Renal cortex interstitium (tissue), 15 donors: Measurements from ENCODE around the gene DAPL1. TPM values are rescaled to one million over a fixed set of nuclear protein-coding genes. Genes with fewer than 3 reads are reported as not detected.

Source experiments
- DNase-seq, 11 donors: peaks; one replicate each; pipeline ENCODE4 v3.0.0-alpha.2; 2013; ENCODE audit warnings: low read depth in 9 of 11, low spot score in 4 of 11; ENCODE audit errors: extremely low read depth in 1 of 11
- long read RNA-seq, 16 experiments: transcript quantifications; one replicate each; lab custom pipeline, GENCODE V29; 2026
- polyA plus RNA-seq, 3 donors: library from polyadenylated mRNA; unstranded; fragments of 120-200 nt; gene quantifications; one replicate each; pipeline ENCODE4 v1.2.1, GENCODE V29; 2013; ENCODE audit not compliant: insufficient read length in 3 of 3

Gene DAPL1
- 10 to 100 TPM; 32.9 to 46.8 (median 44.4) TPM for polyA plus RNA-seq
- long read RNA-seq, donor 1, transcript DAPL1-201 (4 exons, 552 nt), result major isoform, 7 of 7 reads
- long read RNA-seq, donor 1, partial matches to known transcripts, result 0 of 7 reads
- long read RNA-seq, donor 1, other reads (novel, unspliced or antisense), result 0 of 7 reads
- long read RNA-seq, donor 2, transcript DAPL1-201 (4 exons, 552 nt), result major isoform, 5 of 5 reads
- long read RNA-seq, donor 2, partial matches to known transcripts, result 0 of 5 reads
- long read RNA-seq, donor 2, other reads (novel, unspliced or antisense), result 0 of 5 reads
- long read RNA-seq, donor 3, transcript DAPL1-201 (4 exons, 552 nt), result major isoform, 23 of 23 reads
- long read RNA-seq, donor 3, partial matches to known transcripts, result 0 of 23 reads
- long read RNA-seq, donor 3, other reads (novel, unspliced or antisense), result 0 of 23 reads
- long read RNA-seq, donor 4, transcript DAPL1-201 (4 exons, 552 nt), result major isoform, 8 of 8 reads
- long read RNA-seq, donor 4, partial matches to known transcripts, result 0 of 8 reads
- long read RNA-seq, donor 4, other reads (novel, unspliced or antisense), result 0 of 8 reads
- long read RNA-seq, donor 5, result 0 reads
- long read RNA-seq, donor 6, transcript DAPL1-201 (4 exons, 552 nt), result major isoform, 14 of 19 reads
- long read RNA-seq, donor 6, partial matches to known transcripts, result 5 of 19 reads
- long read RNA-seq, donor 6, other reads (novel, unspliced or antisense), result 0 of 19 reads
- long read RNA-seq, donor 7, transcript DAPL1-201 (4 exons, 552 nt), result major isoform, 13 of 13 reads
- long read RNA-seq, donor 7, partial matches to known transcripts, result 0 of 13 reads
- long read RNA-seq, donor 7, other reads (novel, unspliced or antisense), result 0 of 13 reads
- long read RNA-seq, donor 8, transcript DAPL1-201 (4 exons, 552 nt), result major isoform, 26 of 27 reads
- long read RNA-seq, donor 8, partial matches to known transcripts, result 0 of 27 reads
- long read RNA-seq, donor 8, other reads (novel, unspliced or antisense), result 0 of 27 reads
- long read RNA-seq, donor 9, partial matches to known transcripts, result 0 of 4 reads
- long read RNA-seq, donor 9, other reads (novel, unspliced or antisense), result 0 of 4 reads
- long read RNA-seq, donor 10, transcript DAPL1-201 (4 exons, 552 nt), result major isoform, 8 of 8 reads
- long read RNA-seq, donor 10, partial matches to known transcripts, result 0 of 8 reads
- long read RNA-seq, donor 10, other reads (novel, unspliced or antisense), result 0 of 8 reads
- long read RNA-seq, donor 11, transcript DAPL1-201 (4 exons, 552 nt), result major isoform, 9 of 9 reads
- long read RNA-seq, donor 11, partial matches to known transcripts, result 0 of 9 reads
- long read RNA-seq, donor 11, other reads (novel, unspliced or antisense), result 0 of 9 reads
- long read RNA-seq, donor 12, transcript DAPL1-201 (4 exons, 552 nt), result major isoform, 6 of 6 reads
- long read RNA-seq, donor 12, partial matches to known transcripts, result 0 of 6 reads
- long read RNA-seq, donor 12, other reads (novel, unspliced or antisense), result 0 of 6 reads
- long read RNA-seq, donor 13, transcript DAPL1-201 (4 exons, 552 nt), result major isoform, 24 of 31 reads
- long read RNA-seq, donor 13, partial matches to known transcripts, result 7 of 31 reads
- long read RNA-seq, donor 13, other reads (novel, unspliced or antisense), result 0 of 31 reads
- long read RNA-seq, donor 14, transcript DAPL1-201 (4 exons, 552 nt), result major isoform, 9 of 11 reads
- long read RNA-seq, donor 14, partial matches to known transcripts, result 0 of 11 reads
- long read RNA-seq, donor 14, other reads (novel, unspliced or antisense), result 0 of 11 reads
- long read RNA-seq, donor 15, partial matches to known transcripts, result 0 of 3 reads
- long read RNA-seq, donor 15, other reads (novel, unspliced or antisense), result 0 of 3 reads
- long read RNA-seq, donor 16, transcript DAPL1-201 (4 exons, 552 nt), result major isoform, 15 of 15 reads
- long read RNA-seq, donor 16, partial matches to known transcripts, result 0 of 15 reads
- long read RNA-seq, donor 16, other reads (novel, unspliced or antisense), result 0 of 15 reads

- DNase-seq, result peak in 1 of 11 donors; percentile 51
These were observed at the start of gene DAPL1 for GRCh38 chr2:158795195-158795924. TSS of gene DAPL1 (plus strand) at chr2:158795317. CDS start at chr2:158795373, 56 bp downstream.

GRCh38 chr2:158745866-158746382 lies 49.2 kb upstream of the DAPL1 start:
- no peak for DNase-seq

- DNase-seq, result no peak
These were observed 48.6 kb upstream of the DAPL1 start for GRCh38 chr2:158746488-158746887.

- DNase-seq, result no peak
These were observed 47.8 kb upstream of the DAPL1 start for GRCh38 chr2:158747281-158747680.

GRCh38 chr2:158748926-158749590 lies 46.1 kb upstream of the DAPL1 start:
- no peak for DNase-seq

- DNase-seq, result no peak
These were observed 44.5 kb upstream of the DAPL1 start for GRCh38 chr2:158750458-158751125.

- DNase-seq, result peak in 10 of 11 donors; percentile 54 to 80 (median 70)
These were observed 41.2 kb upstream of the DAPL1 start for GRCh38 chr2:158753641-158754611.

GRCh38 chr2:158755310-158756087 lies 39.6 kb upstream of the DAPL1 start:
- DNase-seq, result no peak

- no peak for DNase-seq
These were observed 38.8 kb upstream of the DAPL1 start for GRCh38 chr2:158756331-158756730.

GRCh38 chr2:158756976-158757375 lies 38.1 kb upstream of the DAPL1 start:
- no peak for DNase-seq

GRCh38 chr2:158760887-158761286 lies 34.2 kb upstream of the DAPL1 start:
- no peak for DNase-seq

GRCh38 chr2:158761621-158762020 lies 33.5 kb upstream of the DAPL1 start:
- DNase-seq, result no peak

- no peak for DNase-seq
These were observed 32.8 kb upstream of the DAPL1 start for GRCh38 chr2:158762336-158762735.

- no peak for DNase-seq
These were observed 28.6 kb upstream of the DAPL1 start for GRCh38 chr2:158766524-158766923.
